Right renal cortex interstitium (tissue), 3 donors: Measurements from ENCODE around the gene OSBPL5. TPM values are rescaled to one million over a fixed set of nuclear protein-coding genes. Genes with fewer than 3 reads are reported as not detected.

Source experiments
- DNase-seq, 3 donors: peaks; one replicate each; pipeline ENCODE4 v3.0.0-alpha.2; 2013; ENCODE audit warnings: low read depth in 3 of 3, low spot score in 2 of 3
- polyA plus RNA-seq, 3 donors: library from polyadenylated mRNA; unstranded; fragments of 120-200 nt; gene quantifications; one replicate each; pipeline ENCODE4 v1.2.1, GENCODE V29; 2013; ENCODE audit not compliant: insufficient read length in 3 of 3

The OSBPL5 gene
- polyA plus RNA-seq, 3 donors, result 15.7 to 17.5 (median 16.5) TPM

- no peak for DNase-seq
Observed at GRCh38 chr11:3042496-3043314, 122.4 kb downstream of the OSBPL5 start.

- DNase-seq, result no peak
Observed at GRCh38 chr11:3041699-3042441, 123.2 kb downstream of the OSBPL5 start.

- no peak for DNase-seq
Observed at GRCh38 chr11:3040881-3041280, 124.2 kb downstream of the OSBPL5 start.

GRCh38 chr11:3037945-3038271, 127.2 kb downstream of the OSBPL5 start:
- no peak for DNase-seq

Other genes with a start within 250 kb of the OSBPL5 start
- 1 to 10 TPM in 1 of 3 donors, under 1 TPM in 2; 0.68 to 1.0 (median 0.75) TPM for gene PHLDA2, start 235.9 kb downstream of the OSBPL5 start, polyA plus RNA-seq
- 100 to 1,000 TPM; 200 to 243 (median 220) TPM for gene NAP1L4, start 173.0 kb downstream of the OSBPL5 start, polyA plus RNA-seq
- 10 to 100 TPM; 24.4 to 26.0 (median 24.9) TPM for gene CARS1, start 107.9 kb downstream of the OSBPL5 start, polyA plus RNA-seq
- not detected for gene MRGPRG, start 53.5 kb upstream of the OSBPL5 start, polyA plus RNA-seq
- not detected for gene MRGPRE, start 67.1 kb upstream of the OSBPL5 start, polyA plus RNA-seq
- 10 to 100 TPM; 33.8 to 39.7 (median 37.8) TPM for gene ZNF195, start 213.8 kb upstream of the OSBPL5 start, polyA plus RNA-seq